ENCODE results near the gene CDH13.

The CDH13 gene

DNA sequence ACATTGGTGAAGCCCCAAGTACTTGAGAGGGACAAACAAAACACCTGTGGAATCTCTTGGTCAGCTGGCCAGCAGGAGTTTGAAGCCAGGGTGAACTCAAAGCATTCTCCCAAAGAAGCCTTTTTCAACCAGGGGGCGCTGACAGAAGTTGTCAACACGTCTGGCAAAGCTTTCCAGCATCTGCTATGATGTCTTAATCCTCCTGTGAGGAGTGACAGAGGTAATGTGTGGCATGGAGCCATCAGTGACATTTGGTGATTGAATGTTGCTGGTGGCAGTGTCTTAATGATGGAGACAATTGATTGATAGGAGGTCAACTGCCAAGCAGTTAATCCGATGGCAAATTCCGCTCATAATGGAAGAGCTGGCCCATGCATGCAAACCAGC lies 923.4 kb downstream of the CDH13 start:
- Histone ChIP-seq H2BK15ac (ENCODE audit: low read depth, poor library complexity, severe bottlenecking) (no peak overlapping the region), H3K9me3 (ENCODE audit: control insufficient read depth, low read length) (no peaks in the 10 kb centered on the region), H3K4me2 (ENCODE audit: low read length, poor library complexity, severe bottlenecking) (no peak overlapping the region), H3K9ac (ENCODE audit: low read length) (no peak overlapping the region), H2BK5ac (ENCODE audit: low read depth, low read length, poor library complexity, severe bottlenecking) (no peak overlapping the region), H3K4me3 (ENCODE audit: insufficient read depth in 1 of 2, low read depth in 1 of 2, low read length in 2 of 2) (no peak overlapping the region), H3K4me1 (ENCODE audit: control insufficient read depth, insufficient read depth, low read depth, low read length) (no peaks in the 10 kb centered on the region), H2AFZ (ENCODE audit: low read depth, low read length) (no peak overlapping the region), H4K8ac (ENCODE audit: low read length) (no peak overlapping the region), H2BK12ac (ENCODE audit: low read length in 2 of 2) (no peak overlapping the region), H3K79me1 (replicated peaks; ENCODE audit: low read length, poor library complexity, severe bottlenecking) (no peaks in the 10 kb centered on the region), H3K36me3 (ENCODE audit: control insufficient read depth in 1 of 2, insufficient read depth in 2 of 2, low read depth in 1 of 2, low read length in 2 of 2) (no peaks in the 10 kb centered on the region), H2BK120ac (ENCODE audit: low read depth, low read length) (no peak overlapping the region), H3K27me3 (ENCODE audit: control insufficient read depth in 1 of 2, insufficient read depth in 1 of 2, low read length in 2 of 2) (no peaks in the 10 kb centered on the region), H3K14ac (ENCODE audit: low read length in 2 of 2) (no peak overlapping the region), H3K18ac (ENCODE audit: low read depth in 1 of 2, low read length in 2 of 2) (no peak overlapping the region), H3K23ac (ENCODE audit: low read length in 2 of 2) (no peak overlapping the region), H3K27ac (ENCODE audit: low read length, poor library complexity, severe bottlenecking) (no peak overlapping the region), H4K91ac (ENCODE audit: low read length) (no peak overlapping the region), H2AK5ac (ENCODE audit: low read length, severe bottlenecking) (no peak overlapping the region), H3K4ac (ENCODE audit: low read depth in 1 of 2, low read length in 2 of 2) (no peak overlapping the region)
- WGBS = 72% methylated on average over 4 of the region's 4 CpGs
- no peak for DNase-seq

GRCh38 chr16:83552228-83552627 lies 925.5 kb downstream of the CDH13 start:
- DNase-seq = peak; percentile 61
- Histone ChIP-seq H2AK5ac (ENCODE audit: low read length, severe bottlenecking) (no peak overlapping the region), H3K18ac (ENCODE audit: low read depth in 1 of 2, low read length in 2 of 2) (no peak overlapping the region), H3K4ac (ENCODE audit: low read depth in 1 of 2, low read length in 2 of 2) (peak overlapping the region in 1 of 2 experiments; percentile 47), H3K27ac (ENCODE audit: low read length, poor library complexity, severe bottlenecking) (peak overlapping the region; percentile 46), H2BK12ac (ENCODE audit: low read length in 2 of 2) (no peak overlapping the region), H3K14ac (ENCODE audit: low read length in 2 of 2) (no peak overlapping the region), H3K4me3 (ENCODE audit: insufficient read depth in 1 of 2, low read depth in 1 of 2, low read length in 2 of 2) (no peak overlapping the region), H2BK5ac (ENCODE audit: low read depth, low read length, poor library complexity, severe bottlenecking) (no peak overlapping the region), H3K79me1 (replicated peaks; ENCODE audit: low read length, poor library complexity, severe bottlenecking) (no peaks in the 10 kb centered on the region), H3K23ac (ENCODE audit: low read length in 2 of 2) (no peak overlapping the region), H3K36me3 (ENCODE audit: control insufficient read depth in 1 of 2, insufficient read depth in 2 of 2, low read depth in 1 of 2, low read length in 2 of 2) (no peaks in the 10 kb centered on the region), H3K9me3 (ENCODE audit: control insufficient read depth, low read length) (no peaks in the 10 kb centered on the region), H2BK15ac (ENCODE audit: low read depth, poor library complexity, severe bottlenecking) (no peak overlapping the region), H4K8ac (ENCODE audit: low read length) (no peak overlapping the region), H4K91ac (ENCODE audit: low read length) (peak overlapping the region; percentile 14), H3K4me1 (ENCODE audit: control insufficient read depth, insufficient read depth, low read depth, low read length) (no peaks in the 10 kb centered on the region), H3K9ac (ENCODE audit: low read length) (no peak overlapping the region), H2BK120ac (ENCODE audit: low read depth, low read length) (no peak overlapping the region), H3K4me2 (ENCODE audit: low read length, poor library complexity, severe bottlenecking) (no peak overlapping the region), H2AFZ (ENCODE audit: low read depth, low read length) (no peak overlapping the region), H3K27me3 (ENCODE audit: control insufficient read depth in 1 of 2, insufficient read depth in 1 of 2, low read length in 2 of 2) (no peaks in the 10 kb centered on the region)
- WGBS = 0% methylated on average over 1 of the region's 3 CpGs

DNA sequence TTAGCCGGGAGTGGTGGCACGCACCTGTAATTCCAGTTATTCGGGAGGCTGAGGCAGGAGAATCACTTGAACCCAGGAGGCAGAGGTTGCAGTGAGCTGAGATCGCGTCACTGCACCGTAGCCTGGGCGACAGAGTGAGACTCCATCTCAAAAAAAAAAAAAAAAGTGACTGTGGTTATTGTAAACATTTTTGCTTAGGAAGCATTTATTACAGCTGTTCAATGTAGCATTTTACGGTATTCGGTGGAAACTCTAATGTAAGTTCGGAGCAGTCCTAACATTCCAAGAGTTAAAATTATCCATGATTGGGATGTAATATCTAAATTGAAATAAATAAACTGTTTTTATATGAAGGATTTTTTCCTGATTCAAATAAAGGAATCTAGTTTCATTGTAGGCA lies 926.2 kb downstream of the CDH13 start:
- no peak overlapping the region for H4K91ac ChIP-seq (ENCODE audit: low read length)
- no peak overlapping the region for H2BK12ac ChIP-seq (ENCODE audit: low read length in 2 of 2)
- no peak overlapping the region for H3K14ac ChIP-seq (ENCODE audit: low read length in 2 of 2)
- 85% methylated on average over 7 of the region's 10 CpGs for WGBS
- no peak overlapping the region for H3K9ac ChIP-seq (ENCODE audit: low read length)
- no peak overlapping the region for H3K18ac ChIP-seq (ENCODE audit: low read depth in 1 of 2, low read length in 2 of 2)
- H2AK5ac ChIP-seq (ENCODE audit: low read length, severe bottlenecking) = no peak overlapping the region
- H3K23ac ChIP-seq (ENCODE audit: low read length in 2 of 2) = no peak overlapping the region
- H3K27me3 ChIP-seq (ENCODE audit: control insufficient read depth in 1 of 2, insufficient read depth in 1 of 2, low read length in 2 of 2) = no peaks in the 10 kb centered on the region
- H2BK120ac ChIP-seq (ENCODE audit: low read depth, low read length) = no peak overlapping the region
- no peak overlapping the region for H2BK15ac ChIP-seq (ENCODE audit: low read depth, poor library complexity, severe bottlenecking)
- H2AFZ ChIP-seq (ENCODE audit: low read depth, low read length) = no peak overlapping the region
- no peak for DNase-seq
- no peaks in the 10 kb centered on the region for H3K79me1 ChIP-seq (replicated peaks; ENCODE audit: low read length, poor library complexity, severe bottlenecking)
- no peak overlapping the region for H3K4ac ChIP-seq (ENCODE audit: low read depth in 1 of 2, low read length in 2 of 2)
- no peak overlapping the region for H2BK5ac ChIP-seq (ENCODE audit: low read depth, low read length, poor library complexity, severe bottlenecking)
- H3K36me3 ChIP-seq (ENCODE audit: control insufficient read depth in 1 of 2, insufficient read depth in 2 of 2, low read depth in 1 of 2, low read length in 2 of 2) = no peaks in the 10 kb centered on the region
- no peak overlapping the region for H4K8ac ChIP-seq (ENCODE audit: low read length)
- no peaks in the 10 kb centered on the region for H3K9me3 ChIP-seq (ENCODE audit: control insufficient read depth, low read length)
- no peak overlapping the region for H3K4me2 ChIP-seq (ENCODE audit: low read length, poor library complexity, severe bottlenecking)
- no peak overlapping the region for H3K27ac ChIP-seq (ENCODE audit: low read length, poor library complexity, severe bottlenecking)
- no peak overlapping the region for H3K4me3 ChIP-seq (ENCODE audit: insufficient read depth in 1 of 2, low read depth in 1 of 2, low read length in 2 of 2)
- no peaks in the 10 kb centered on the region for H3K4me1 ChIP-seq (ENCODE audit: control insufficient read depth, insufficient read depth, low read depth, low read length)

DNA sequence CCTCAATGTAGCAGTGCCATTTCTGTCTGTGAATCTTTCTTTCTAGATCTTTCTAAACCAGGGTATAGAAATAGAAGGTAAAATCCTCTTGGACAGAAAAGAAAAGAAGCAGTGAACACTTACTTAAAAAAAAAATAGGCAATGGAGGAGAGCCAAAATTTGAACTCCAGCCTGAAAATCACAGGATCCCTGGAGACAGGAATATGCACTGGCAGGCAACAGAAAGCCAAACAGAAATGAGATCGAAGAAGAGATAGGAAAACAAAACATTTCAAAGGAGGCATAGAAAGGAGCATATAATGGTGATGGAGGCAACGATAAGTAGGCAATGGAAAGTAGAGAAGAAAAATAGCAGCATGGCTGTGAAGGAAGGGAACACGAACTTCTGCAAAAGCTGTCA lies 927.3 kb downstream of the CDH13 start:
- Histone ChIP-seq H2BK120ac (ENCODE audit: low read depth, low read length) (no peak overlapping the region), H3K9me3 (ENCODE audit: control insufficient read depth, low read length) (no peaks in the 10 kb centered on the region), H2AFZ (ENCODE audit: low read depth, low read length) (no peak overlapping the region), H2BK15ac (ENCODE audit: low read depth, poor library complexity, severe bottlenecking) (no peak overlapping the region), H3K18ac (ENCODE audit: low read depth in 1 of 2, low read length in 2 of 2) (no peak overlapping the region), H3K4me1 (ENCODE audit: control insufficient read depth, insufficient read depth, low read depth, low read length) (peaks cover 2% of the 10 kb centered on the region), H3K27me3 (ENCODE audit: control insufficient read depth in 1 of 2, insufficient read depth in 1 of 2, low read length in 2 of 2) (no peaks in the 10 kb centered on the region), H3K27ac (ENCODE audit: low read length, poor library complexity, severe bottlenecking) (no peak overlapping the region), H3K79me1 (replicated peaks; ENCODE audit: low read length, poor library complexity, severe bottlenecking) (no peaks in the 10 kb centered on the region), H3K4ac (ENCODE audit: low read depth in 1 of 2, low read length in 2 of 2) (no peak overlapping the region), H3K14ac (ENCODE audit: low read length in 2 of 2) (no peak overlapping the region), H4K91ac (ENCODE audit: low read length) (no peak overlapping the region), H3K36me3 (ENCODE audit: control insufficient read depth in 1 of 2, insufficient read depth in 2 of 2, low read depth in 1 of 2, low read length in 2 of 2) (no peaks in the 10 kb centered on the region), H4K8ac (ENCODE audit: low read length) (no peak overlapping the region), H3K4me2 (ENCODE audit: low read length, poor library complexity, severe bottlenecking) (no peak overlapping the region), H2BK5ac (ENCODE audit: low read depth, low read length, poor library complexity, severe bottlenecking) (no peak overlapping the region), H3K4me3 (ENCODE audit: insufficient read depth in 1 of 2, low read depth in 1 of 2, low read length in 2 of 2) (no peak overlapping the region), H2BK12ac (ENCODE audit: low read length in 2 of 2) (no peak overlapping the region), H3K9ac (ENCODE audit: low read length) (no peak overlapping the region), H2AK5ac (ENCODE audit: low read length, severe bottlenecking) (no peak overlapping the region), H3K23ac (ENCODE audit: low read length in 2 of 2) (no peak overlapping the region)
- DNase-seq = no peak
- WGBS = 100% methylated on average over 2 of the region's 3 CpGs
